Activated T-cell treated with anti-CD3 and anti-CD28 coated beads, Interleukin-2, amount 50 U/mL, for 48 hours (primary cell): ENCODE results near the gene PLEKHG4.

Source experiments
- DNase-seq, 2 experiments: peaks; one replicate each; pipeline ENCODE4 v3.0.0-alpha.2; 2020

Gene PLEKHG4

GRCh38 chr16:67287960-67288359 is 8.6 kb downstream of the PLEKHG4 start:
- DNase-seq, result no peak

- DNase-seq, result no peak
These were observed 12.1 kb downstream of the PLEKHG4 start for GRCh38 chr16:67291461-67291860.

- DNase-seq, result no peak
These were observed 14.9 kb downstream of the PLEKHG4 start for GRCh38 chr16:67294171-67294757.

- DNase-seq, result no peak
These were observed 15.6 kb downstream of the PLEKHG4 start for GRCh38 chr16:67294938-67295361.

- DNase-seq, result no peak
These were observed 17.1 kb downstream of the PLEKHG4 start for GRCh38 chr16:67296420-67296819.

- no peak for DNase-seq
These were observed 18.9 kb downstream of the PLEKHG4 start for GRCh38 chr16:67298277-67298676.

- DNase-seq, result no peak
These were observed 19.9 kb downstream of the PLEKHG4 start for GRCh38 chr16:67299269-67299668.

GRCh38 chr16:67301080-67301782 is 21.9 kb downstream of the PLEKHG4 start:
- DNase-seq, result no peak

GRCh38 chr16:67302076-67302475 is 22.7 kb downstream of the PLEKHG4 start:
- DNase-seq, result no peak

GRCh38 chr16:67302970-67303369 is 23.6 kb downstream of the PLEKHG4 start:
- no peak for DNase-seq

- DNase-seq, result no peak
These were observed 24.7 kb downstream of the PLEKHG4 start for GRCh38 chr16:67304020-67304419.

GRCh38 chr16:67305216-67306071 is 26.1 kb downstream of the PLEKHG4 start:
- no peak for DNase-seq

GRCh38 chr16:67310561-67310960 is 31.2 kb downstream of the PLEKHG4 start:
- DNase-seq, result no peak

GRCh38 chr16:67311607-67312488 is 32.5 kb downstream of the PLEKHG4 start:
- peak; percentile 86 to 89 for DNase-seq

GRCh38 chr16:67312719-67313118 is 33.4 kb downstream of the PLEKHG4 start:
- no peak for DNase-seq

GRCh38 chr16:67317853-67318252 is 38.5 kb downstream of the PLEKHG4 start:
- no peak for DNase-seq

GRCh38 chr16:67326115-67326471 is 46.8 kb downstream of the PLEKHG4 start:
- no peak for DNase-seq

- peak; percentile 83 to 88 for DNase-seq
These were observed 47.4 kb downstream of the PLEKHG4 start, which contains the start of the genes KCTD19 and LRRC36 for GRCh38 chr16:67326472-67327309. Gene KCTD19, minus strand, starts transcription at chr16:67326741. Its CDS starts 34 bp downstream, at chr16:67326707. Gene LRRC36, plus strand, starts transcription at chr16:67326815. Its CDS starts 48 bp downstream, at chr16:67326863.

GRCh38 chr16:67327743-67328142 is 48.4 kb downstream of the PLEKHG4 start:
- no peak for DNase-seq

GRCh38 chr16:67329901-67330300 is 50.6 kb downstream of the PLEKHG4 start:
- DNase-seq, result no peak

- DNase-seq, result no peak
These were observed 54.0 kb downstream of the PLEKHG4 start for GRCh38 chr16:67333315-67333714.

- DNase-seq, result no peak
These were observed 56.8 kb downstream of the PLEKHG4 start for GRCh38 chr16:67336116-67336515.
